DOHH2 (cell line): ENCODE measurements around the gene CAPN12.

Experiments used
- EZH2phosphoT487 ChIP-seq: fragments of 200-600 bp; sonication (generic); IDR thresholded peaks from 2 replicates; pipeline ENCODE4 v1.6.1; 2017; ENCODE audit warnings: borderline replicate concordance, mild to moderate bottlenecking, antibody characterized with exemption, low read length, moderate library complexity, mixed read lengths
- TF ChIP-seq, protein P1 (sequence below): fragments of 200-600 bp; sonication (generic); IDR thresholded peaks from one replicate; pipeline ENCODE4 v1.5.1; 2014; ENCODE audit warnings: antibody characterized with exemption, mild to moderate bottlenecking, low read depth, low read length; ENCODE audit not compliant: poor library complexity, severe bottlenecking

DNA sequence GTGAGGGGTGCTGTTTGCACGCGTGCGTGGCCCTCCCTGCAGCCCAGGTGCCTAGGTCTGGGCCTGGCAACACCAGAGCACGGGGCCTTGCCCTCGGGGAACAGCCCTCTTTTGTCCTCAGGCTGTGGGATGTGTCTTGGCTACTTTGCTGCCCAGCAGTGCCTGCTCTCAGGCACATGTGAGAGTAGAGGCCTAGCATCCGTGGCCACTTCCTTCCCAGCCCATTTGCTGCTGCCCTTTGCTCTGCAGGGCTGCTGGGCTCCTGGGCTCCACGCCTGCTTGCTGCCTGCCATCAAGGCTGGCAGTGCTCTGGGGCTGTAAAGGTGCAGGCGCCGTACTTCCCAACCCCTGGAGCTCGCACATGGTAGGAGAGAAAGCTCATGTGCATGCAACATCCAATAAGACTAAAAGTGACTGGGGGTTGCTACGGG, 46.6 kb downstream of the CAPN12 start:
- TF ChIP-seq, protein P1, sequence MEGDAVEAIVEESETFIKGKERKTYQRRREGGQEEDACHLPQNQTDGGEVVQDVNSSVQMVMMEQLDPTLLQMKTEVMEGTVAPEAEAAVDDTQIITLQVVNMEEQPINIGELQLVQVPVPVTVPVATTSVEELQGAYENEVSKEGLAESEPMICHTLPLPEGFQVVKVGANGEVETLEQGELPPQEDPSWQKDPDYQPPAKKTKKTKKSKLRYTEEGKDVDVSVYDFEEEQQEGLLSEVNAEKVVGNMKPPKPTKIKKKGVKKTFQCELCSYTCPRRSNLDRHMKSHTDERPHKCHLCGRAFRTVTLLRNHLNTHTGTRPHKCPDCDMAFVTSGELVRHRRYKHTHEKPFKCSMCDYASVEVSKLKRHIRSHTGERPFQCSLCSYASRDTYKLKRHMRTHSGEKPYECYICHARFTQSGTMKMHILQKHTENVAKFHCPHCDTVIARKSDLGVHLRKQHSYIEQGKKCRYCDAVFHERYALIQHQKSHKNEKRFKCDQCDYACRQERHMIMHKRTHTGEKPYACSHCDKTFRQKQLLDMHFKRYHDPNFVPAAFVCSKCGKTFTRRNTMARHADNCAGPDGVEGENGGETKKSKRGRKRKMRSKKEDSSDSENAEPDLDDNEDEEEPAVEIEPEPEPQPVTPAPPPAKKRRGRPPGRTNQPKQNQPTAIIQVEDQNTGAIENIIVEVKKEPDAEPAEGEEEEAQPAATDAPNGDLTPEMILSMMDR = no peak
- no peak for TF ChIP-seq EZH2phosphoT487
